ENCODE results near the gene MAN1C1. TPM values are rescaled to one million over a fixed set of nuclear protein-coding genes. Genes with fewer than 3 reads are reported as not detected.

The MAN1C1 gene
- total and polyA plus RNA-seq, 9 of the 15 experiments (the other 6 are each of a cell fraction or from before 2014, with no cell fraction given) = 0.04 to 0.44 (median 0.10) TPM; not detected in 3

GRCh38 chr1:25806418-25806817, 189.8 kb downstream of the MAN1C1 start:
- no peak overlapping the region for H3K9ac ChIP-seq (ENCODE audit: insufficient read depth in 1 of 2, low read depth in 2 of 2, low read length in 2 of 2)
- no peak overlapping the region for H3K27ac ChIP-seq (ENCODE audit: extremely low read depth, low read depth, low read length)
- no peak overlapping the region for H3K4me2 ChIP-seq (ENCODE audit: insufficient read depth, low read length)
- ChIA-PET POLR2A (interaction anchor here (0.6 to 1.0 kb wide), 2 partner anchors 187 to 191 kb away, joined by 3 read pairs; no protein-coding TSS in a partner anchor), CTCF (ENCODE audit: low intra/inter-chr PET ratio) (no interaction called here)
- intact Hi-C loops (cut with micrococcal nuclease) (no loop called here), in situ Hi-C loops (cut with MboI) (no loop called here)
- no peaks in the 10 kb centered on the region for H3K27me3 ChIP-seq (ENCODE audit: control insufficient read depth in 2 of 2, insufficient read depth in 2 of 2, low read length in 2 of 2)
- H3K36me3 ChIP-seq (ENCODE audit: control insufficient read depth, insufficient read depth, low read length) = no peaks in the 10 kb centered on the region
- H4K20me1 ChIP-seq (replicated peaks; ENCODE audit: control insufficient read depth, insufficient read depth, low read length) = peaks cover 4% of the 10 kb centered on the region; the same call in 1 of the 2 replicates
- DNase-seq (ENCODE audit: extremely low read depth in 1 of 4, low spot score in 3 of 4) = no peak
- no peaks in the 10 kb centered on the region for H3K9me3 ChIP-seq (replicated peaks; ENCODE audit: control insufficient read depth, insufficient read depth, low read depth, low read length)
- no peak overlapping the region for H3K4me3 ChIP-seq
- BruUV-seq (replicated peaks) = no TSS peak
- H2AFZ ChIP-seq (ENCODE audit: low read depth, low read length) = no peak overlapping the region
- H3K4me1 ChIP-seq (replicated peaks in 1 of 2; ENCODE audit: control insufficient read depth in 2 of 2, insufficient read depth in 2 of 2, low read length in 2 of 2) = peaks cover 8 to 39% of the 10 kb centered on the region in 2 experiments; a peak in 4 of 5 replicates
- no peak for FAIRE-seq
- no peak for TF ChIP-seq IRF2 (CRISPR knock-in tag; IDR thresholded peaks at IDR 0.05)
- TF ChIP-seq ZNF408 (CRISPR knock-in tag; IDR thresholded peaks at IDR 0.05; ENCODE audit: low read depth) = no peak
- TF ChIP-seq ZNF41 (CRISPR knock-in tag; conservative IDR thresholded peaks at IDR 0.05) = no peak
- TF ChIP-seq TEAD1 (CRISPR knock-in tag; IDR thresholded peaks at IDR 0.05) = no peak
- TF ChIP-seq NCOA1 (IDR thresholded peaks at IDR 0.05; ENCODE audit: low read depth) = no peak
- TF ChIP-seq MLX (CRISPR knock-in tag; conservative IDR thresholded peaks at IDR 0.05) = no peak
- TF ChIP-seq ASH1L (IDR thresholded peaks at IDR 0.05; ENCODE audit: borderline replicate concordance, low read depth, partially characterized antibody) = no peak
- no peak for TF ChIP-seq POLR3A (IDR thresholded peaks at IDR 0.05; ENCODE audit: borderline replicate concordance, extremely low read depth, insufficient read depth, insufficient read length)
- H3K79me2 ChIP-seq (ENCODE audit: control insufficient read depth, insufficient read depth, low read length) = no peaks in the 10 kb centered on the region
- H3K9me1 ChIP-seq (ENCODE audit: control insufficient read depth, insufficient read depth, low read length) = no peaks in the 10 kb centered on the region
- ATAC-seq = no peak
- 86% methylated on average over 3 of the region's 4 CpGs for WGBS (ENCODE audit: insufficient coverage, low coverage, missing lambda C conversion rate)
